Liver (tissue), 3 donors: Measurements from ENCODE around the gene FMN1.

ENCODE experiments used
- YY1 ChIP-seq: IDR thresholded peaks from 2 replicates; pipeline ENCODE4 v1.6.1; 2016; ENCODE audit warnings: antibody characterized with exemption, mild to moderate bottlenecking
- TF ChIP-seq, protein P1 (sequence below): fragments of 150-350 bp; IDR thresholded peaks from 2 replicates; pipeline ENCODE4 v1.5.1; 2017; ENCODE audit warnings: improper control_type of control experiment, low read depth, low read length; ENCODE audit not compliant: missing input control
- TF ChIP-seq, protein P2 (sequence below): IDR thresholded peaks from 2 replicates; pipeline ENCODE4 v1.6.1; 2016; ENCODE audit warnings: antibody characterized with exemption
- donor health status: healthy.
- donor health status: healthy.

DNA sequence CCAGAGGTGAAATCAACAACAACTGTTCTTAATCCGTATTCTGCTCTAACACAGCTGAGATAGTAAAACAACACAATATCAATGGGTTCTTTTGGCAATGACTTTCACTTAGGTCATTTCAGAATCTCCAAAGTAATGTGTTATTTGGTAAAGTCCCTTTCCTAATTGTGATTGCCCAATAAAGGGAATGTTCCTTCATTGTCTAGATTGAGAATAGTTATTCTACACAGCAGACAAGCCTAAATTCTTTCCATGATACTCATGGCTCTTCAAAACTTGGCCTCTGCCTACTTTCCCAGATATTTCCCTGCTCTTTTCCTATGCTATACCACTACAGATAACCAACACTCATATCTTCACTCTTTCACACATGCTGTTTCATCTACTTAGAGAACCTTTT is 219.8 kb downstream of the FMN1 start:
- no peak for TF ChIP-seq YY1
- TF ChIP-seq, protein P1, sequence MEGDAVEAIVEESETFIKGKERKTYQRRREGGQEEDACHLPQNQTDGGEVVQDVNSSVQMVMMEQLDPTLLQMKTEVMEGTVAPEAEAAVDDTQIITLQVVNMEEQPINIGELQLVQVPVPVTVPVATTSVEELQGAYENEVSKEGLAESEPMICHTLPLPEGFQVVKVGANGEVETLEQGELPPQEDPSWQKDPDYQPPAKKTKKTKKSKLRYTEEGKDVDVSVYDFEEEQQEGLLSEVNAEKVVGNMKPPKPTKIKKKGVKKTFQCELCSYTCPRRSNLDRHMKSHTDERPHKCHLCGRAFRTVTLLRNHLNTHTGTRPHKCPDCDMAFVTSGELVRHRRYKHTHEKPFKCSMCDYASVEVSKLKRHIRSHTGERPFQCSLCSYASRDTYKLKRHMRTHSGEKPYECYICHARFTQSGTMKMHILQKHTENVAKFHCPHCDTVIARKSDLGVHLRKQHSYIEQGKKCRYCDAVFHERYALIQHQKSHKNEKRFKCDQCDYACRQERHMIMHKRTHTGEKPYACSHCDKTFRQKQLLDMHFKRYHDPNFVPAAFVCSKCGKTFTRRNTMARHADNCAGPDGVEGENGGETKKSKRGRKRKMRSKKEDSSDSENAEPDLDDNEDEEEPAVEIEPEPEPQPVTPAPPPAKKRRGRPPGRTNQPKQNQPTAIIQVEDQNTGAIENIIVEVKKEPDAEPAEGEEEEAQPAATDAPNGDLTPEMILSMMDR = no peak
- TF ChIP-seq, protein P2, sequence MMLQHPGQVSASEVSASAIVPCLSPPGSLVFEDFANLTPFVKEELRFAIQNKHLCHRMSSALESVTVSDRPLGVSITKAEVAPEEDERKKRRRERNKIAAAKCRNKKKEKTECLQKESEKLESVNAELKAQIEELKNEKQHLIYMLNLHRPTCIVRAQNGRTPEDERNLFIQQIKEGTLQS = no peak
